SH-SY5Y (cell line): Measurements from ENCODE around the gene PRSS50.

Experiments
- GATA2 ChIP-seq: IDR thresholded peaks from 2 replicates; pipeline ENCODE4 v1.6.1; 2011; ENCODE audit warnings: mild to moderate bottlenecking, low read depth, low read length
- GATA3 ChIP-seq: IDR thresholded peaks from 2 replicates; pipeline ENCODE4 v1.6.1; 2011; ENCODE audit warnings: low read depth, mild to moderate bottlenecking, low read length, moderate library complexity

Gene PRSS50

GRCh38 chr3:46713898-46714552 is 3.6 kb downstream of the PRSS50 start:
- TF ChIP-seq GATA3 = no peak
- no peak for TF ChIP-seq GATA2

- TF ChIP-seq GATA2 = no peak
- TF ChIP-seq GATA3 = no peak
These were observed 4.4 kb downstream of the PRSS50 start for GRCh38 chr3:46713050-46713897.

GRCh38 chr3:46712191-46713049 is 5.2 kb downstream of the PRSS50 start:
- TF ChIP-seq GATA2 (no peak), GATA3 (no peak)

- TF ChIP-seq GATA3 = no peak
- no peak for TF ChIP-seq GATA2
These were observed 5.9 kb downstream of the PRSS50 start for GRCh38 chr3:46711760-46712159.

GRCh38 chr3:46711305-46711704 is 6.4 kb downstream of the PRSS50 start:
- TF ChIP-seq GATA3 (no peak), GATA2 (no peak)

GRCh38 chr3:46710671-46711295 is 6.9 kb downstream of the PRSS50 start:
- TF ChIP-seq GATA2 = no peak
- TF ChIP-seq GATA3 = no peak

GRCh38 chr3:46710229-46710628 is 7.4 kb downstream of the PRSS50 start:
- TF ChIP-seq GATA2 = no peak
- TF ChIP-seq GATA3 = no peak

GRCh38 chr3:46709721-46710120 is 7.9 kb downstream of the PRSS50 start:
- no peak for TF ChIP-seq GATA3
- TF ChIP-seq GATA2 = no peak

GRCh38 chr3:46709157-46709654 is 8.5 kb downstream of the PRSS50 start:
- TF ChIP-seq GATA2 (no peak), GATA3 (no peak)

GRCh38 chr3:46708401-46709156 is 9.1 kb downstream of the PRSS50 start:
- TF ChIP-seq GATA3 = no peak
- no peak for TF ChIP-seq GATA2

GRCh38 chr3:46707601-46708011 is 10.1 kb downstream of the PRSS50 start:
- no peak for TF ChIP-seq GATA3
- no peak for TF ChIP-seq GATA2

GRCh38 chr3:46706771-46707582 is 10.7 kb downstream of the PRSS50 start:
- no peak for TF ChIP-seq GATA3
- TF ChIP-seq GATA2 = no peak
